Liver (tissue), 3 donors: Measurements from ENCODE around the gene PRKAA1.

Source experiments
- CTCF ChIP-seq: fragments of 150-350 bp; IDR thresholded peaks from 2 replicates; pipeline ENCODE4 v1.5.1; 2017; ENCODE audit warnings: improper control_type of control experiment, low read depth, low read length; ENCODE audit not compliant: missing input control
- MAX ChIP-seq: IDR thresholded peaks from 2 replicates; pipeline ENCODE4 v1.6.1; 2016; ENCODE audit warnings: antibody characterized with exemption
- RXRA ChIP-seq, 2 donors: IDR thresholded peaks; 2 replicates each; pipeline ENCODE4 v1.6.1; 2017 to 2018; ENCODE audit warnings: antibody characterized with exemption in 2 of 2, mild to moderate bottlenecking in 1 of 2
- YY1 ChIP-seq: IDR thresholded peaks from 2 replicates; pipeline ENCODE4 v1.6.1; 2016; ENCODE audit warnings: antibody characterized with exemption, mild to moderate bottlenecking
- TF ChIP-seq, protein P1 (sequence below): IDR thresholded peaks from 2 replicates; pipeline ENCODE4 v1.6.1; 2016; ENCODE audit warnings: antibody characterized with exemption, mild to moderate bottlenecking
- TF ChIP-seq, protein P2 (sequence below): IDR thresholded peaks from 2 replicates; pipeline ENCODE4 v1.6.1; 2016; ENCODE audit warnings: antibody characterized with exemption
- donor health status: healthy.
- donor health status: healthy.

DNA sequence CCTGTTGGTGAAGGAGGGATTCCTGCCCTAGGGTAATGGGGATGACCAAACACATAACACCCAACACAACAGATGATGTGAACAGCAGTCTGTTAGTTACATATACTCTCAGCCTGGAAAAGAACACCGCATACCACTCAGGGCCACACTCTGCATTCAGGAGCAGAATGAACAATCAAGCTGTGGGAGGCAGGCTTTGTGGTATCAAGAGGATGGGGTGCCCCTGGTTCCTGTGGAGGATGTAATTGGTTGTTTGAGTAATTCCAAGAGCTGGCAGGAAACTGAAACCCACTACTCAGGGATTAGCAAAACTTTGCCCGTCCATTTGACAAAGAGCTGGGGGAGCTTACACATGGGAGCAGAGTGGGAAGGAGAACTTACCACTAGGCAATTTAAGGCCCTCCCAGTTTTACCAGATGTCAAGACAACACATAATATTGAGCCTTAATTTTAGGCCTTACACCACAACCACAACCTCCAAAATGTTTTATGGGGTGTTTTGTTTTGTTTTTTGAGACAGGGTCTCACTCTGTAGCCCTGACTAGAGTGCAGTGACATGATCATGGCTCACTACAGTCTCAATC, 15.6 kb upstream of the PRKAA1 start:
- TF ChIP-seq, protein P1, sequence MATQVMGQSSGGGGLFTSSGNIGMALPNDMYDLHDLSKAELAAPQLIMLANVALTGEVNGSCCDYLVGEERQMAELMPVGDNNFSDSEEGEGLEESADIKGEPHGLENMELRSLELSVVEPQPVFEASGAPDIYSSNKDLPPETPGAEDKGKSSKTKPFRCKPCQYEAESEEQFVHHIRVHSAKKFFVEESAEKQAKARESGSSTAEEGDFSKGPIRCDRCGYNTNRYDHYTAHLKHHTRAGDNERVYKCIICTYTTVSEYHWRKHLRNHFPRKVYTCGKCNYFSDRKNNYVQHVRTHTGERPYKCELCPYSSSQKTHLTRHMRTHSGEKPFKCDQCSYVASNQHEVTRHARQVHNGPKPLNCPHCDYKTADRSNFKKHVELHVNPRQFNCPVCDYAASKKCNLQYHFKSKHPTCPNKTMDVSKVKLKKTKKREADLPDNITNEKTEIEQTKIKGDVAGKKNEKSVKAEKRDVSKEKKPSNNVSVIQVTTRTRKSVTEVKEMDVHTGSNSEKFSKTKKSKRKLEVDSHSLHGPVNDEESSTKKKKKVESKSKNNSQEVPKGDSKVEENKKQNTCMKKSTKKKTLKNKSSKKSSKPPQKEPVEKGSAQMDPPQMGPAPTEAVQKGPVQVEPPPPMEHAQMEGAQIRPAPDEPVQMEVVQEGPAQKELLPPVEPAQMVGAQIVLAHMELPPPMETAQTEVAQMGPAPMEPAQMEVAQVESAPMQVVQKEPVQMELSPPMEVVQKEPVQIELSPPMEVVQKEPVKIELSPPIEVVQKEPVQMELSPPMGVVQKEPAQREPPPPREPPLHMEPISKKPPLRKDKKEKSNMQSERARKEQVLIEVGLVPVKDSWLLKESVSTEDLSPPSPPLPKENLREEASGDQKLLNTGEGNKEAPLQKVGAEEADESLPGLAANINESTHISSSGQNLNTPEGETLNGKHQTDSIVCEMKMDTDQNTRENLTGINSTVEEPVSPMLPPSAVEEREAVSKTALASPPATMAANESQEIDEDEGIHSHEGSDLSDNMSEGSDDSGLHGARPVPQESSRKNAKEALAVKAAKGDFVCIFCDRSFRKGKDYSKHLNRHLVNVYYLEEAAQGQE, result no peak
- TF ChIP-seq CTCF (no peak), YY1 (no peak), MAX (no peak), RXRA (IDR thresholded peaks at IDR 0.05) (no peak)
- TF ChIP-seq, protein P2, sequence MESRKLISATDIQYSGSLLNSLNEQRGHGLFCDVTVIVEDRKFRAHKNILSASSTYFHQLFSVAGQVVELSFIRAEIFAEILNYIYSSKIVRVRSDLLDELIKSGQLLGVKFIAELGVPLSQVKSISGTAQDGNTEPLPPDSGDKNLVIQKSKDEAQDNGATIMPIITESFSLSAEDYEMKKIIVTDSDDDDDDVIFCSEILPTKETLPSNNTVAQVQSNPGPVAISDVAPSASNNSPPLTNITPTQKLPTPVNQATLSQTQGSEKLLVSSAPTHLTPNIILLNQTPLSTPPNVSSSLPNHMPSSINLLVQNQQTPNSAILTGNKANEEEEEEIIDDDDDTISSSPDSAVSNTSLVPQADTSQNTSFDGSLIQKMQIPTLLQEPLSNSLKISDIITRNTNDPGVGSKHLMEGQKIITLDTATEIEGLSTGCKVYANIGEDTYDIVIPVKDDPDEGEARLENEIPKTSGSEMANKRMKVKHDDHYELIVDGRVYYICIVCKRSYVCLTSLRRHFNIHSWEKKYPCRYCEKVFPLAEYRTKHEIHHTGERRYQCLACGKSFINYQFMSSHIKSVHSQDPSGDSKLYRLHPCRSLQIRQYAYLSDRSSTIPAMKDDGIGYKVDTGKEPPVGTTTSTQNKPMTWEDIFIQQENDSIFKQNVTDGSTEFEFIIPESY, result no peak
